HG03457 (cell line): ENCODE results near the gene CDH22.

ENCODE experiments used
- ATAC-seq: cut with Tn5 transposase; IDR thresholded peaks from one replicate; pipeline ENCODE4 v1.9.1; 2021; ENCODE audit warnings: moderate number of reproducible peaks; ENCODE audit not compliant: unreplicated experiment

Gene CDH22

GRCh38 chr20:46152824-46153586 is 155.3 kb downstream of the CDH22 start:
- ATAC-seq: no peak

GRCh38 chr20:46151936-46152335 is 156.4 kb downstream of the CDH22 start:
- ATAC-seq: no peak

- ATAC-seq: no peak
Observed at GRCh38 chr20:46150943-46151342, 157.4 kb downstream of the CDH22 start.

DNA sequence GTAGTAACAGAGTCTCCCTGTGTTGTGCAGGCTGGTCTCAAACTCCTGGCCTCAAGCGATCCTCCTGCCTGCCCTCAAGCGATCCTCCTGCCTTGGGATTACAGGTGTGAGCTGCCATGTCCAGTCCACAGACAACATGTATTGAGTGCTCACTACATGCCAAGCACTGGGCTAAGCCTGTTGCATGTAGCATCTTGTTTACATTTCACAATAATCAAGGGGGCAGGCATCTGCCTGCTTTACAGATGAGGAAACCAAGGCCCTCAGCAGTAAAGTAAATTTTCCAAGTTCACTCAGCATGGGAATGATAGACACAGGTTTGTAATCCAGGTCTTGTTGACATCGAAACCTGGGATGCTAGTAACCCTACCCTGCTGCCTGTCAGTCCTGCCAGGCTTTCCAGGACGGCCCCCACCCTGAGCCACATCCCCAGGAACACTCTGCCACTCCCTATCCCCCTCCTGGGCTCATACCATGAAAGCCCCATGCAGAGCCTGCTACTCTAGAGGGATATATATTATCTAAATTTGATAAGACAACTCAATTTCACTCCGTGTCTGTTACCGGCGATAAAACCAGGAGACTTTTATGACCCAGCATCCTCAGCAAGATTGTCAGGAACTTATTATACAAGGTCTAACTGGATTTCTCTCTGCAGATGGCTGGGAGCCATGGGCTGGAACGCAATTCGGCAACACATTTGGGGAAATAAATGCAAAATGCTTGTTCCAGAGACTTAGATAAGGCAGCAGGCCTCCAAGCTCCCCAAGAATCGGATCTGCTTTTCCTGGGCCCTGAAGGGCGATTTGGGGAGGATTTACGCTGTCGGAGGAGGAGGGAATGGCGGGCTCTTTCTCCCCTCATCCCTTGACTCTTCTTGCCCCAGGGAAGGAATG is 159.7 kb downstream of the CDH22 start:
- no peak for ATAC-seq

GRCh38 chr20:46145713-46146112 is 162.6 kb downstream of the CDH22 start:
- ATAC-seq: no peak

- ATAC-seq: no peak
Observed at GRCh38 chr20:46144432-46145025, 163.8 kb downstream of the CDH22 start.

GRCh38 chr20:46142124-46142523 is 166.2 kb downstream of the CDH22 start:
- no peak for ATAC-seq

- no peak for ATAC-seq
Observed at GRCh38 chr20:46139908-46140482, 168.3 kb downstream of the CDH22 start.

DNA sequence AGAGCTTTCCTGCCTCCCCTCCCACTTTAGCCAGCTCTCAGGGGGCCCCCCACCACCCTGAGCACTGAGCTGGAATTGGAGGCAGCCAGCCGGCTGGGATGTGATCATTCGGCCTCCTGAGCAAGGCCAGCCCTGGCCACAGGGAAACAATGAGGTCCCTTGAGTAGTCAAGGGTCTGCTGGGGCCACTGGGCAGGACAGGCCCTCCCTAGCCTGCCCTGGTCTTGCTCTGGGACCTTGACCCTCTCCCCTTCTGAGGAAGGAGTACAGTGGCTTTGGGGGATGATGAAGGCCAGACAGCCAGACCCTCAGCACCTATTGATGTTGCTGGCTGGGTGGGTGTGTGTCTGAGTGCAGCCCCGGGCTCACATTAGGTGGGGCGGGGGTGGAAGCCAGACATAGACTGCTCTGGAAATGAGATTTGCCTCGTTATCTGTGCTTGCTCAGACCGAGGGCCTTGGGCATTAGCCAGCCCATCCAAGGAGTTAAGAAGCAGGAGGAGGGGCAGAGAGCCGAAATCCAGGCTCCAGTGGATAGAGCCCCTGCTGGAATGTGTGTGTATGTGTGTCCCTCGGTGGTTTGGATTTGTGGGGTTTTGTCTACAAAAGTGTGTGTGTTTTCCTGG is 168.9 kb downstream of the CDH22 start:
- no peak for ATAC-seq

DNA sequence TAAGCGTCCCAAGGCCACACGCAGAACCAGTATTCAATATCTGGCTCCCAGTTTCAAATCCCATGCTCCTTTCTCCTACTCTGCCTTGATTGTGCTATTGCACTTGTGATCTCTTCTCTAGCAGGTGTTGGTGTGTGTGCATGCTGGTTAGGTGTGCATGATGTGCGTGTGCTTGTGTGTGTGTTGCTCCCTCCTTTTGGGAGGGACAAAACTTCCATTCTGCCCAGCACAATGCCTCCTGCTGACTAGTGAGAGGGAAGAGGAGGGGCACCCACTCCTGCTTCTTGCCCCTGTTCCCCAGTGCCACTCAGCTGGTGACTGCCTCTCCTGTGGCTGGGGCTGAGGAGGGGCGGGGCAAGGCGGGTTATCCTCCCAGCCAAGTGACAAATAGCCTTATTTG is 170.5 kb downstream of the CDH22 start:
- ATAC-seq: no peak

DNA sequence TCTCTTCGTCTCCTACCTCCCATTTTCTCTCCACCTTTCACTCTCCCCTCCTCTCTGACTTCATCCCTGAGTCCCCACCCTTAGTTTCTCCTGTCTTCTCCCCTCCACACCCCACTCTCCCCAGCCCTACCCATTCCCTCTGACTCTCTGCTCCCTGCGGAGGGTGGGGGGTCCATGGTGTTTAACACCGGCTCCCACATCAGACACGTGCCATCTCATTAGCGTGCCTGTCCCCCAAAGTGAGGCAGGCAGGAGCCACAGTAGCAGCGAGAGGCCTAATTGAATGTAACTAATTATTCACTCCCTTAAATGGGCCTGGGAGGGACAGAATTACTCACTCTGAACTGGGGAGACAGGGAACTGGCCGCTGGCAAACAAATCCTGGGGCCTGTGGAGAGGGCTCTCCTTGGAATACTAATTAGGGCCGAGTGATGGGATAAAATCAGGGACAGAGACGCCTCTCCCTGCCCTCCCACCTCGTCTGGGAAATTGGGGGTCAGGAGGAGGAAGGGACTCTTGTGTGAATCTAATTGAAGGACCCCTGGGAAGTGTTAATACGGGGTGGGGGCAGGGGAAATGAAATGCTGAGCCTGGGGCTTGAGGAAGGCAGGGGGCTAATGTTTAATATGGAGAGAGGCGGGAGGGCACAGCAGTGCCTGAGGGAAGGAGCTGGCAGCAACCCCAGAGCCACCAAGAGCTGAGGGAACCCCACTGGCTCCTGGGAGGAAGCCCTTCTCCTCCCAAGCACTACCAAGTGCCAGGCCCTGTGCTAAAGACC is 172.3 kb downstream of the CDH22 start:
- no peak for ATAC-seq

DNA sequence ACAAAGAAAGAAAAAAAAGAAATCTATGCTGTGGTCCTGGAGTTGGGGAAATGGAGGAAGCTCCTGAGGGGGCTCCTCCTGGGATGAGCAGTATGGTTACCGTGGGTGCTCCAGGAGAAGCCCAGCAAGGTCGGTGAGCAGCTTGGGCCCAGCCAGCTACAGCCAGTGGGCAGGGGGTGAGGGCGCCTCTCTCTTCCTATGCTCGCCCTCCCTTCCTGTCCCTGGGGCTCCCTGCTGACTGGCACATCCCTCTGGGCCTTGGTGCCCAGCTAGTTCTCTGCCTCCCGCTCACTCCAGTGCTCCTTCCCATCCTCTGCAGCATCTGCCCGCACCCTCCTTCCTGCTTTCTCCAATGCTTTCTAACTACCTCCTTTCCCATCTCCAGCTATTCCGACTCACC is 173.6 kb downstream of the CDH22 start:
- no peak for ATAC-seq

GRCh38 chr20:46133886-46134654 is 174.2 kb downstream of the CDH22 start:
- no peak for ATAC-seq

DNA sequence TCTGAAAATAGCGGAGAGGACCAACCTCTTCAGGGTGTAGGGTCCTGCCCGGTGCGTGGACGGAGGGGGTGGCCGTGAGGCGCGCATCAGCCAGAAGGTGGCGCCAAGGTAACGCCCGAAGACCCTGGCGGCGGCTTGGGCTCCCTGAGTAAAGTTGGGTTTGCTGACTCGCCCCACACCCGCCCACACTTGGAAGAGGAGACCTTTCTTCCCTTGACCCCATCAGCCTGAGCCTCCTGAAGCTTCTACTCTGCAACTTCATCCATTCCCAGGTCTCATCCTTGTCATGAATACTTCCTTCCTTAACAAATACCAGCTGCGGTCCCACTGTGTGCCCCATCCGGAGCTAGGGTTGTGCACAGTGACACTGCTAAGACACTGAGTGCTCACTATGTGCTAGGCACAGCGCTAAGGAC is 175.6 kb downstream of the CDH22 start:
- ATAC-seq: no peak

GRCh38 chr20:46131396-46131795 is 176.9 kb downstream of the CDH22 start:
- no peak for ATAC-seq

DNA sequence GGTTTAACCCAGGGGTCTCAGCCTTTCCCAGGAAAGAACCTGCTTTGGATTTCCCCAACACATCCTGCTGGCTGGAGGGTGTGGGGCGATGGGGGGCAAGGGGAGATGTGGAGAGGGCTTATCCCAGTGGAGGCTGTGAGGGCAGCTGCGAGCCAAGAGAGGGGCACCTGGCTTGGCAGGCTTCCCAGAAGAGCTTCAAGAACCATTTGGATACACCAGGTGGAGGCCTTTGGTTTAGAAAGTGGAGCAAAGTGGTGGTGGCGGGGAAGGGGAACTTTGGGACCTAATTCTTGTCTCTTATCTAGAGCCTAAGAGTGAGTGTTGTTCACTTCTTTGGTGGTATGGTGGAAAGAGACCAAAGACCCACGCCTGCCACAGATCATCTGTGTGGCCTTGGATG is 177.8 kb downstream of the CDH22 start:
- no peak for ATAC-seq

DNA sequence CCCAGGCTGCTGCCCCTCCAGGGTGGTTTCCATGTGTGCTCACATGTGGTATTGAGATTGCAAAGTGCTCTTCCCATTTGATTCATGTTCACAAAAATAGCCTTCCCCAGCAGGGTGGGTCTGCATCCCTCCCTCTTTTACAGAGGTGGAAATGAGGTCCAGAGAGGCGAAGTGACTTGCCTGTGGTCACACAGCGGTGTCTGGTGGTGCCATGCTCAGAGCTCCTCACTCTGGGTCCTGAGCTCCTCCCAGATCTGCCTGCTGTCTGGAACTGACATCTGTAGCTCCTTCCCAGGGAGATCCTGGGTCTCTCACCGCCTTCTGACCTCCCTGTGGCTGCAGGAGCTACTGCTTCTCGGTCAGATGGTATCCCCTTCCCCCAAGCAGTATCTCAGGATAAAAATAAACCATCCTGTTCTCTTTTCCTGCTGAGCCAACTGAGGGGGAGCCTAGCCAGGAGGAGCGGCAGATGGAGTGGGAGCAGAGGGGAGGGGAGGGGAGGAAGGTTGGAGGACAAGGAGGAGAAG is 178.3 kb downstream of the CDH22 start:
- ATAC-seq: no peak

GRCh38 chr20:46128310-46129151 is 179.8 kb downstream of the CDH22 start:
- no peak for ATAC-seq
